HL-60 (cell line): ENCODE data around the gene KRT4.

Source experiments
- CTCF ChIP-seq: IDR thresholded peaks from one replicate; pipeline ENCODE4 v1.5.1; 2011; ENCODE audit warnings: low read length, control low read depth, inconsistent platforms; ENCODE audit not compliant: insufficient read depth
- GABPA ChIP-seq: IDR thresholded peaks from 2 replicates; pipeline ENCODE4 v1.6.1; 2012; ENCODE audit warnings: low read depth
- POLR2AphosphoS5 ChIP-seq: IDR thresholded peaks from 2 replicates; pipeline ENCODE4 v1.6.1; 2012; ENCODE audit warnings: low read depth

GRCh38 chr12:52845946-52846345 lies 32.0 kb upstream of the KRT4 start:
- no peak for TF ChIP-seq CTCF
- no peak for TF ChIP-seq POLR2AphosphoS5
- TF ChIP-seq GABPA = no peak
